Hepatocyte (in vitro differentiated cells): ENCODE measurements around the gene PLEKHA7. TPM values are rescaled to one million over a fixed set of nuclear protein-coding genes. Genes with fewer than 3 reads are reported as not detected.
"Not testable (repeated sequence)": the region's sequence is repeated elsewhere in the genome, so short reads cannot be mapped to it uniquely, and the experiment has no call there.

Experiments
- DNase-seq: peaks from one replicate; pipeline ENCODE4 v3.0.0-alpha.2; 2016; ENCODE audit warnings: low spot score
- H2AFZ ChIP-seq: fragments of 200-600 bp; sonication (generic); 2 replicates; pipeline ENCODE4 v1.6.0; 2016; ENCODE audit warnings: antibody characterized with exemption, mild to moderate bottlenecking
- H3K27ac ChIP-seq: fragments of 200-600 bp; sonication (generic); 2 replicates; pipeline ENCODE4 v1.5.1; 2016; ENCODE audit warnings: mild to moderate bottlenecking
- H3K27me3 ChIP-seq: fragments of 200-600 bp; sonication (generic); 2 replicates; pipeline ENCODE4 v1.6.1; 2016
- H3K36me3 ChIP-seq: fragments of 200-600 bp; sonication (generic); replicated peaks from 2 replicates; pipeline ENCODE4 v1.5.1; 2016; ENCODE audit warnings: low read depth; ENCODE audit not compliant: insufficient read depth
- H3K4me1 ChIP-seq: fragments of 200-600 bp; sonication (generic); 2 replicates; pipeline ENCODE4 v1.5.1; 2016; ENCODE audit warnings: mild to moderate bottlenecking, moderate library complexity; ENCODE audit not compliant: insufficient read depth
- H3K4me2 ChIP-seq: fragments of 200-600 bp; sonication (generic); 2 replicates; pipeline ENCODE4 v1.6.0; 2016
- H3K4me3 ChIP-seq: fragments of 200-600 bp; sonication (generic); 2 replicates; pipeline ENCODE4 v1.5.1; 2016; ENCODE audit warnings: mild to moderate bottlenecking
- H3K79me2 ChIP-seq: fragments of 200-600 bp; sonication (generic); 2 replicates; pipeline ENCODE4 v1.6.0; 2017; ENCODE audit warnings: mild to moderate bottlenecking
- H3K9me2 ChIP-seq: fragments of 200-600 bp; sonication (generic); replicated peaks from 2 replicates; pipeline ENCODE4 v1.6.0; 2017; ENCODE audit warnings: mild to moderate bottlenecking; ENCODE audit not compliant: insufficient read depth
- H3K9me3 ChIP-seq: fragments of 200-600 bp; sonication (generic); 2 replicates; pipeline ENCODE4 v1.5.1; 2016; ENCODE audit warnings: low read depth, mild to moderate bottlenecking
- H4K20me1 ChIP-seq: fragments of 200-600 bp; sonication (generic); 2 replicates; pipeline ENCODE4 v1.6.0; 2016; ENCODE audit warnings: mild to moderate bottlenecking; ENCODE audit not compliant: insufficient read depth, poor library complexity, severe bottlenecking
- CTCF ChIP-seq: fragments of 200-600 bp; sonication (generic); IDR thresholded peaks from 2 replicates; pipeline ENCODE4 v1.5.1; 2016; ENCODE audit warnings: antibody characterized with exemption, mild to moderate bottlenecking; ENCODE audit not compliant: poor library complexity
- EZH2 ChIP-seq: fragments of 200-600 bp; sonication (generic); IDR thresholded peaks from 2 replicates; pipeline ENCODE4 v1.6.1; 2016; ENCODE audit warnings: antibody characterized with exemption, mild to moderate bottlenecking, borderline replicate concordance
- EZH2phosphoT487 ChIP-seq: fragments of 200-600 bp; sonication (generic); IDR thresholded peaks from one replicate; pipeline ENCODE4 v1.6.1; 2018; ENCODE audit warnings: antibody characterized with exemption, mild to moderate bottlenecking, low read depth, moderate library complexity; ENCODE audit not compliant: unreplicated experiment, severe bottlenecking
- WGBS: methylation state at CpG from one replicate; pipeline ENCODE4 v1.1.6; 2016; ENCODE audit warnings: low lambda C conversion rate; ENCODE audit errors: missing lambda C conversion rate; 5-methylcytosine and 5-hydroxymethylcytosine counted together
- polyA plus RNA-seq: library from polyadenylated mRNA; unstranded; fragments of >200 nt; fragmentation: Nextera tagmentation; extraction: Ambion mirVana; gene quantifications from 2 replicates; pipeline ENCODE4 v1.2.1, GENCODE V29; 2016
- total RNA-seq: library from RNA; depleted of rRNA; stranded (reverse); fragments of >200 nt; gene quantifications from 2 replicates; pipeline ENCODE4 v1.2.3, GENCODE V29; 2014

PLEKHA7 gene
- total and polyA plus RNA-seq, 2 experiments from 2014 or later: 16.7 to 35.6 TPM

- 70% methylated on average over 5 of the region's 5 CpGs for WGBS
These were observed 32.5 kb upstream of the PLEKHA7 start for GRCh38 chr11:17046690-17047089.

GRCh38 chr11:17036666-17037658, 22.7 kb upstream of the PLEKHA7 start:
- Histone ChIP-seq H3K4me2 (no peak overlapping the region), H4K20me1 (no peaks in the 10 kb centered on the region), H3K79me2 (no peaks in the 10 kb centered on the region), H2AFZ (no peak overlapping the region), H3K27ac (no peak overlapping the region), H3K4me3 (no peak overlapping the region), H3K27me3 (no peaks in the 10 kb centered on the region), H3K36me3 (no peaks in the 10 kb centered on the region), H3K9me3 (no peaks in the 10 kb centered on the region), H3K4me1 (no peaks in the 10 kb centered on the region), H3K9me2 (no peaks in the 10 kb centered on the region)
- TF ChIP-seq CTCF (peak; percentile 6), EZH2phosphoT487 (no peak)
- DNase-seq: peak; percentile 6
- WGBS: 85% methylated on average over 6 of the region's 6 CpGs

More at GRCh38 chr11:17046690-17047089, 32.5 kb upstream of the PLEKHA7 start:
- H3K4me1 ChIP-seq: no peaks in the 10 kb centered on the region
- H3K27me3 ChIP-seq: no peaks in the 10 kb centered on the region
- no peak overlapping the region for H3K4me2 ChIP-seq
- H3K79me2 ChIP-seq: no peaks in the 10 kb centered on the region
- H2AFZ ChIP-seq: no peak overlapping the region
- no peak overlapping the region for H3K27ac ChIP-seq
- no peaks in the 10 kb centered on the region for H3K9me3 ChIP-seq
- no peaks in the 10 kb centered on the region for H4K20me1 ChIP-seq
- no peaks in the 10 kb centered on the region for H3K36me3 ChIP-seq
- DNase-seq: no peak
- TF ChIP-seq EZH2: no peak
- no peak overlapping the region for H3K4me3 ChIP-seq
- H3K9me2 ChIP-seq: no peaks in the 10 kb centered on the region

GRCh38 chr11:17034027-17034426, 19.8 kb upstream of the PLEKHA7 start:
- not testable (repeated sequence) for H3K27ac ChIP-seq, H2AFZ ChIP-seq, H3K4me1 ChIP-seq, H3K36me3 ChIP-seq, H3K9me3 ChIP-seq, H3K4me2 ChIP-seq, H3K27me3 ChIP-seq, H4K20me1 ChIP-seq, H3K9me2 ChIP-seq, H3K79me2 ChIP-seq, DNase-seq, H3K4me3 ChIP-seq
- 91% methylated on average over 10 of the region's 10 CpGs for WGBS

- Histone ChIP-seq H4K20me1 (no peaks in the 10 kb centered on the region), H3K27me3 (no peaks in the 10 kb centered on the region), H3K79me2 (no peaks in the 10 kb centered on the region), H3K36me3 (no peaks in the 10 kb centered on the region), H3K4me3 (no peak overlapping the region), H3K9me2 (no peaks in the 10 kb centered on the region), H3K4me2 (no peak overlapping the region), H3K27ac (no peak overlapping the region), H3K9me3 (no peaks in the 10 kb centered on the region), H2AFZ (no peak overlapping the region), H3K4me1 (no peaks in the 10 kb centered on the region)
- no peak for DNase-seq
- 94% methylated on average over 3 of the region's 3 CpGs for WGBS
- no peak for TF ChIP-seq CTCF
- no peak for TF ChIP-seq EZH2
- no peak for TF ChIP-seq EZH2phosphoT487
These were observed 12.4 kb upstream of the PLEKHA7 start for GRCh38 chr11:17026487-17027082.
